ENCODE measurements around the gene RTL9.

RTL9 gene

GRCh38 chrX:110399966-110400365 lies 41.3 kb downstream of the RTL9 start:
- Histone ChIP-seq H3K4me1 (ENCODE audit: low read depth, poor library complexity, severe bottlenecking) (no peaks in the 10 kb centered on the region), H3K79me2 (ENCODE audit: insufficient read depth, low read depth) (no peaks in the 10 kb centered on the region)

GRCh38 chrX:110401135-110401534 lies 42.5 kb downstream of the RTL9 start:
- Histone ChIP-seq H4K20me1 (ENCODE audit: insufficient read depth) (no peaks in the 10 kb centered on the region), H3K27me3 (ENCODE audit: insufficient read depth, low read depth) (no peaks in the 10 kb centered on the region), H3K4me2 (no peak overlapping the region), H3K4me1 (ENCODE audit: low read depth, poor library complexity, severe bottlenecking) (no peaks in the 10 kb centered on the region), H3K27ac (no peak overlapping the region), H2AFZ (ENCODE audit: low read depth) (no peak overlapping the region), H3K4me3 (IDR thresholded peaks at IDR 0.05; ENCODE audit: insufficient read depth, low read depth, low read length) (no peak overlapping the region), H3K36me3 (ENCODE audit: insufficient read depth) (no peaks in the 10 kb centered on the region), H3K79me2 (ENCODE audit: insufficient read depth, low read depth) (no peaks in the 10 kb centered on the region), H3K9ac (no peak overlapping the region)
- no peak for TF ChIP-seq CTCF (conservative IDR thresholded peaks at IDR 0.05; ENCODE audit: low read depth, low read length)

More at GRCh38 chrX:110399966-110400365, 41.3 kb downstream of the RTL9 start:
- Histone ChIP-seq H2AFZ (ENCODE audit: low read depth) (no peak overlapping the region), H4K20me1 (ENCODE audit: insufficient read depth) (no peaks in the 10 kb centered on the region), H3K4me3 (IDR thresholded peaks at IDR 0.05; ENCODE audit: insufficient read depth, low read depth, low read length) (no peak overlapping the region), H3K27ac (no peak overlapping the region), H3K27me3 (ENCODE audit: insufficient read depth, low read depth) (no peaks in the 10 kb centered on the region), H3K4me2 (no peak overlapping the region), H3K36me3 (ENCODE audit: insufficient read depth) (no peaks in the 10 kb centered on the region), H3K9ac (no peak overlapping the region)
- no peak for TF ChIP-seq CTCF (conservative IDR thresholded peaks at IDR 0.05; ENCODE audit: low read depth, low read length)

GRCh38 chrX:110402091-110402849 lies 43.6 kb downstream of the RTL9 start:
- TF ChIP-seq CTCF (conservative IDR thresholded peaks at IDR 0.05; ENCODE audit: low read depth, low read length), result no peak
- H3K9ac ChIP-seq, result no peak overlapping the region
- no peak overlapping the region for H3K4me3 ChIP-seq (IDR thresholded peaks at IDR 0.05; ENCODE audit: insufficient read depth, low read depth, low read length)
- H3K27me3 ChIP-seq (ENCODE audit: insufficient read depth, low read depth), result no peaks in the 10 kb centered on the region
- H3K4me1 ChIP-seq (ENCODE audit: low read depth, poor library complexity, severe bottlenecking), result no peaks in the 10 kb centered on the region
- H2AFZ ChIP-seq (ENCODE audit: low read depth), result no peak overlapping the region
- H4K20me1 ChIP-seq (ENCODE audit: insufficient read depth), result no peaks in the 10 kb centered on the region
- H3K79me2 ChIP-seq (ENCODE audit: insufficient read depth, low read depth), result no peaks in the 10 kb centered on the region
- no peak overlapping the region for H3K27ac ChIP-seq
- H3K36me3 ChIP-seq (ENCODE audit: insufficient read depth), result no peaks in the 10 kb centered on the region
- H3K4me2 ChIP-seq, result no peak overlapping the region

GRCh38 chrX:110402850-110403221 lies 44.2 kb downstream of the RTL9 start:
- no peak overlapping the region for H2AFZ ChIP-seq (ENCODE audit: low read depth)
- H3K4me2 ChIP-seq, result no peak overlapping the region
- no peaks in the 10 kb centered on the region for H3K4me1 ChIP-seq (ENCODE audit: low read depth, poor library complexity, severe bottlenecking)
- H3K27ac ChIP-seq, result no peak overlapping the region
- no peaks in the 10 kb centered on the region for H3K27me3 ChIP-seq (ENCODE audit: insufficient read depth, low read depth)
- no peaks in the 10 kb centered on the region for H3K79me2 ChIP-seq (ENCODE audit: insufficient read depth, low read depth)
- no peaks in the 10 kb centered on the region for H3K36me3 ChIP-seq (ENCODE audit: insufficient read depth)
- no peak overlapping the region for H3K9ac ChIP-seq
- no peak overlapping the region for H3K4me3 ChIP-seq (IDR thresholded peaks at IDR 0.05; ENCODE audit: insufficient read depth, low read depth, low read length)
- H4K20me1 ChIP-seq (ENCODE audit: insufficient read depth), result no peaks in the 10 kb centered on the region
- no peak for TF ChIP-seq CTCF (conservative IDR thresholded peaks at IDR 0.05; ENCODE audit: low read depth, low read length)
